ENCODE results near the gene NRN1L.
A peak's percentile ranks its signal among the peaks of the same experiment; 100 is the strongest.

NRN1L gene

DNA sequence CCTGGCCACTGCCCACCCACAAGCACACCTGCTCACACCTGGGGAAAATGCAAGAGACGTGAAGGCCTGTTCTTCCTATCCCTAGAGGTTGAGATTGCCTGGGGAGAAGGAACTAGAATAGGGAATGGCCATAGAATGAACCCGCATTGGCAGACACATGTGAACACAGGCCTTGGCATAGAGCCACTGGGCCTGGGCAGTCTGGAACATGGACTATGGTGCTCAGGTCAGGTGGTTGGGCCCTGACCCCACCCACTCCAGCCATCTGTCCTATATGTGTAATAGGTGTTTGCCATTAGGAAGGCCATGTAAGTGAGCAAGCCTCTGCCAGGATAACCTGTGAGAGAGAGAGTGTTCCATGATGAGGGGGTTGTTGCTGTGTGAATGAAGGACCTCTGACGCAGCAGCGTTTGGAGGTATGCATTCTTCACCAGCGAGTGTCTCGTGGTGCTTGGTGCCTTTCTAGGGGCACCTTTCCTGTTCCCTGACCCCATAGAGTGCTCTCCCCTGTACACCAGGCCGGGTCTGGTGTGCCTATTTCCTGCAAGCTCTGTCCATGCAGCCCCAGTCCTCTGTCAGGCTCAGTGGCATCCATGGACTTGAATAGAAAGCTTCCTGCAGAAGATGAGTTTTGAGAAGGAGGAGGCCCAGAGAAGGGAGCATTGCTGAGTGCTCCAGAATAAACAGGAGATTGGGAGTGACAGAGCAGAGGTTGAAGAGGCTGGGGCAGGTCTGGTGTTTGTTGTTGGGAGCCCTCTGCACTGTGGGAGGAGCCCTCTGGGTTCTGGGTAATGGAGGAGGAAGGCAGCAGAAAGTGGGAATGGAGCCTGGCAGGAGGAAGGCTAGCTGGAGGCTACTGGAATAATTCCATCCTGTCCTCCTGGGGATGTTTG lies 31.4 kb downstream of the NRN1L start:
- no peak for DNase-seq (ENCODE audit: low read depth in 2 of 2, low spot score in 1 of 2)

DNA sequence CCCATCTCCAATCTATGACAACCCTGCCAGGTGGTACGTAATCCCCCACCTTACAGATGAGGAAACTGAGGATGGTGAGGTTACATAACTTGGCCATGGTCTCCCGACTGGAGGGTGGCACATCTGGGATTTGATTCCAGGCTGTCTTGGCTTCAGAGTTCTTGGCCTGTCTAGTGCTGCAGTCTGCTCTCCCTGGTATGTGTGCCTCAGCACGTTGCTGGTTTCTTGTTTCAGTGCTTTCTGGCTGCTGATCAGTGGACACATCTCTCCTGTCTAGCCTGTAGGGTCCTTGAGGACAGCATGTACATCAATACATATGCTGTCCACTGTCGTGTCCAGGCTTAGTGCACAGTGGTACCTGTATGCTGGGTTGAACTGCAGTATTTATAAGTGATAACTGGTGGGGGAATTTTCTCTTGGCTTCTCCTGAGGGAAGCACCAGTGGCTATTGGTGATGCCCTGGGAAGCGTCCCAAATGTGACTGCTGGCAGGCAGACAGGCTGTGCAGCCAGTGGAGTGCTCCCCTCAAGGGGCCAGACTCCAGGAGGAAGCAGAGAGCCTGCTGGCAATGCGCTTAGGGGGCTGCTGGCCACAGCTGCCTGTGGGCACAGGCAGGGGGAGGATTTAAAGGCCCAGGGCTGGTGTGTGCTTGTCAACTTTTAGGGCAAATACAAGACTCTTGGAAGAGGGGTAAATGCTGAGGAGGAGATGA lies 32.6 kb downstream of the NRN1L start:
- DNase-seq (ENCODE audit: low read depth in 2 of 2, low spot score in 1 of 2) = no peak

DNA sequence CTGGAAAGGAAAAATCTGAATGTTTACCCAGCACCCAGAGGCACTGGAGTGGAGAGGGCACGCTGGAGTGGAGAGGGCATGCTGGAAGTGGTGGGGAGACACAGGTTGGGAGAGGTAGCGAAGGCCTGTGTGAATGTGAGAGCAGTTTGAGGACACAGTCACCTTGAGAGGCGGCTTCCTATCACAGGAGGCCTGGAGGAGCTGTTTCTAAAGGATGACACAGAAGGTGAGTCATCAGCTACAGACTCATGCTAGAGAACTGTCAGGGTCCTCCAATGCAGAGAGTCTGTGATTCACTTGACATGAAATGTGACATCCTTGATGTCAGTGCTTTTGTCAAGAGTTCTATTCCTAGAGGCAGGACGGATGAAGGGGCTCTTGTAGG lies 33.2 kb downstream of the NRN1L start:
- no peak for DNase-seq (ENCODE audit: low read depth in 2 of 2, low spot score in 1 of 2)

GRCh38 chr16:67919622-67920221 lies 35.0 kb downstream of the NRN1L start:
- no peak for DNase-seq (ENCODE audit: low read depth in 2 of 2, low spot score in 1 of 2)

GRCh38 chr16:67922221-67922620 lies 37.5 kb downstream of the NRN1L start:
- no peak for DNase-seq (ENCODE audit: low read depth in 2 of 2, low spot score in 1 of 2)

- no peak for DNase-seq (ENCODE audit: low read depth in 2 of 2, low spot score in 1 of 2)
Measured at GRCh38 chr16:67922740-67923139, 38.1 kb downstream of the NRN1L start.

- no peak for DNase-seq (ENCODE audit: low read depth in 2 of 2, low spot score in 1 of 2)
Measured at GRCh38 chr16:67923414-67924116, 38.9 kb downstream of the NRN1L start.

DNA sequence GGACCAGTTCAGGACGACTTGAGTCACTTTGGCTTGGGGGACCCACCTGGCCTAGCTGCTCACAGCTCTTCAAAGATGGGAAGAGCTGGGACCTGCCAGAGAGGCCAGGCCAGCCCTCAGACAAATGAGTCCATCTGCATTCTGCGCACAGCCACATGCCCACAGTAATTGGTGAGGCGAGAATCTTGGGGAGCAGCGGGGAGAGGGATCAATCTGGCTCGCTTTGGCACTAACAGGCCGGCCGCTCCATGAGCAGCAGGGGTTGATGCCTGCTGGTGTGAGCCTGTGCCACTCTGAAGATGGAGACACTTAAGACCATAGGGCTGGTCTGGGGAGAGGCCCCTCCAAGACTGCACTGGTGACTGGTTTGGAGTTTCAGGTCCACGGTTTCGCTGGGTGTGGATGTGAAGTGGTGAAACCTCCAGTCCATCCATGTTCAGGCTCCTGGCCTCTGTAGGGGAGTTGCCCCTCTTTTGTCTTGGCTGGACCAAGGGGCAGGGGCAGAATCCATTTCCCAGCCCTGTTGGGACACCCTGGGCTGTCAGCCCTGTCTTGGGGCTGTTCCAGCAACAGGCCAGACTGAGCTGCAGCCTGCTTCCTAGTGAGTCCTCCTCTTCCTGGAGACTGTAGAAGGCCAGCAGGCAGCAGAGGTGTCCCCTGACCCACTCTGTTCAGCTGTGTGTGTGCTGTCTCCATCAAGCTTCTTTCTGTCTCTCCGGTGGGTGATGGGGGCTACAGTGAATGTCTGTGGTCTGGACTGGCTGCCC lies 39.6 kb downstream of the NRN1L start:
- no peak for DNase-seq (ENCODE audit: low read depth in 2 of 2, low spot score in 1 of 2)

DNA sequence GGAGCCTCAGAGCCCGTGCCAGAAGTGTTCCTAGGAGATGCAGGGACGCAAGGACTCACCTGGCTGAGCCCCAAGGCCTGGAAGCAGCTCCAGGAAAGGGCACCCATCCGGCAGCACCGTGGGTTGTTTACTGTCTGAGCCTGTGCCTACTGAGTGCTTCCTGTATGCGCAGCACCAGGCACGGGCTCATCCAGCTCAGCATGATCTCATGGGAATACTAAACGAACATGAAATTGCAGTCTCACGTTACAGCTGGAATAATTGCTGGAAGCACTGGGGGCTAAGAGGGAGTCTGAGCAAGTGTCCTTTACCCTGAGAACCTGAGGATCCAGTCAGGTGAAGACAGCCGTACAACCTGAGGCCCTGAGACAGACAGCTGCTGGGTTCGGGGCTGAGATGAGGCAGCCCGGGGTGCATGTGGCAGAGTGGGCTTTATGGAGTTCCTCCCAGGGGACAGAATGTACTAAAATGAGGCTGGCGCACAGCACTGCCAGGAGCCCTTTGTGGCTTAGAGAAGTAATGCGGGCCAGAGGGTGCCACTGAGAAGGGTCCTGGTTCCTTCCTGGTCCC lies 41.6 kb downstream of the NRN1L start:
- DNase-seq (ENCODE audit: low read depth in 2 of 2, low spot score in 1 of 2) = no peak

DNA sequence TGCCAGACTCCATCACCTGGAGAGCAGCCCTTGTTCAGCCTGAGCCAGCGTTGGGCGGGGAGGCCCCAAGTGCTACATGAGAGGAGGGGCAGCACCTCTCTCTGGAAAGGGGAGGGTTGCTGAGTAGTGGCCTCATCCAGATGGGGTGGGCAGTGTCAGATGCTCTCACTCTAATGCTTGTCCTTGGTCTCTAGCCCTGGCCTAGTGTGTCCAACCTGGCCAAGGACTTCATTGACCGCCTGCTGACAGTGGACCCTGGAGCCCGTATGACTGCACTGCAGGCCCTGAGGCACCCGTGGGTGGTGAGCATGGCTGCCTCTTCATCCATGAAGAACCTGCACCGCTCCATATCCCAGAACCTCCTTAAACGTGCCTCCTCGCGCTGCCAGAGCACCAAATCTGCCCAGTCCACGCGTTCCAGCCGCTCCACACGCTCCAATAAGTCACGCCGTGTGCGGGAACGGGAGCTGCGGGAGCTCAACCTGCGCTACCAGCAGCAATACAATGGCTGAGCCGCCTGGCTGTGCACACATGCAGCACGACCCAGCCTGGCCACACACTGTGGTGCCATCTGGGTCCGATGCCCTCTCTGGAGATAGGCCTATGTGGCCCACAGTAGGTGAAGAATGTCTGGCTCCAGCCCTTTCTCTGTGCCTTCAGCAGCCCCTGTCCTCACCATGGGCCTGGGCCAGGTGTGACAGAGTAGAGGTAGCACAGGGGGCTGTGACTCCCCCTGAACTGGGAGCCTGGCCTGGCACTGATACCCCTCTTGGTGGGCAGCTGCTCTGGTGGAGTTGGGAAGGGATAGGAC lies 42.7 kb downstream of the NRN1L start:
- no peak for DNase-seq (ENCODE audit: low read depth in 2 of 2, low spot score in 1 of 2)

- no peak for DNase-seq (ENCODE audit: low read depth in 2 of 2, low spot score in 1 of 2)
Measured at GRCh38 chr16:67928147-67928546, 43.5 kb downstream of the NRN1L start.

DNA sequence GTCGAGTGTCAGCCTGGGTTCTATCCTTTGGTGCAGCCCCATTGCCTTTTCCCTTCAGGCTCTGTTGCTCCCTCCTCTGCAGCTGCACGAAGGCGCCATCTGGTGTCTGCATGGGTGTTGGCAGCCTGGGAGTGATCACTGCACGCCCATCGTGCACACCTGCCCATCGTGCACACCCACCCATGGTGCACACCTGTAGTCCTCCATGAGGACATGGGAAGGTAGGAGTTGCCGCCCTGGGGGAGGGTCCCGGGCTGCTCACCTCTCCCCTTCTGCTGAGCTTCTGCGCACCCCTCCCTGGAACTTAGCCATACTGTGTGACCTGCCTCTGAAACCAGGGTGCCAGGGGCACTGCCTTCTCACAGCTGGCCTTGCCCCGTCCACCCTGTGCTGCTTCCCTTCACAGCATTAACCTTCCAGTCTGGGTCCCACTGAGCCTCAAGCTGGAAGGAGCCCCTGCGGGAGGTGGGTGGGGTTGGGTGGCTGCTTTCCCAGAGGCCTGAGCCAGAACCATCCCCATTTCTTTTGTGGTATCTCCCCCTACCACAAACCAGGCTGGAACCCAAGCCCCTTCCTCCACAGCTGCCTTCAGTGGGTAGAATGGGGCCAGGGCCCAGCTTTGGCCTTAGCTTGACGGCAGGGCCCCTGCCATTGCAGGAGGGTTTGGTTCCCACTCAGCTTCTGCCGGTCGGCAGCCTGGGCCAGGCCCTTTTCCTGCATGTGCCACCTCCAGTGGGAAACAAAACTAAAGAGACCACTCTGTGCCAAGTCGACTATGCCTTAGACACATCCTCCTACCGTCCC lies 44.1 kb downstream of the NRN1L start:
- DNase-seq (ENCODE audit: low read depth in 2 of 2, low spot score in 1 of 2) = peak; percentile 51 to 58

GRCh38 chr16:67930191-67930590 lies 45.5 kb downstream of the NRN1L start:
- no peak for DNase-seq (ENCODE audit: low read depth in 2 of 2, low spot score in 1 of 2)

GRCh38 chr16:67930678-67931211 lies 46.1 kb downstream of the NRN1L start:
- no peak for DNase-seq (ENCODE audit: low read depth in 2 of 2, low spot score in 1 of 2)

- no peak for DNase-seq (ENCODE audit: low read depth in 2 of 2, low spot score in 1 of 2)
Measured at GRCh38 chr16:67931712-67932461, 47.2 kb downstream of the NRN1L start, which contains the start of gene CTRL. Gene CTRL (minus strand): TSS chr16:67931862. CDS start chr16:67931852, 10 bp downstream.

DNA sequence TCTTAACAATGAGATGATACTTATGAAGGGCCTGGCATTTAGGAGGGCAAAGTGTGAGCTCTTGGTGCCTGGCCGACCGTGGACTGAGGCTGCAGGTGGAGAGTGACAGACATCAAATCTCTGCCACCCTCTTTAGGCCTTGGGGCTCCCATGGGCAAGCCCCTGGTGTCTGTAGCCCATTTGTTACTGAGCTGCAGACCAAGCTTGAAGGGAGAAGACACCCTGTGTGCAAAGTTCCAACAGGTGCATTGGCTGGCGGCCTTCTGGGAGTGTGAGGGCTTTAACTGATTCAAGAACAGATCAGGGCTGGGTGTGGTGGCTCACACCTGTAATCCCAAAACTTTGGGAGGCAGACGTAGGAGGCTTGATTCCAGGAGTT lies 47.8 kb downstream of the NRN1L start:
- DNase-seq (ENCODE audit: low read depth in 2 of 2, low spot score in 1 of 2) = no peak

DNA sequence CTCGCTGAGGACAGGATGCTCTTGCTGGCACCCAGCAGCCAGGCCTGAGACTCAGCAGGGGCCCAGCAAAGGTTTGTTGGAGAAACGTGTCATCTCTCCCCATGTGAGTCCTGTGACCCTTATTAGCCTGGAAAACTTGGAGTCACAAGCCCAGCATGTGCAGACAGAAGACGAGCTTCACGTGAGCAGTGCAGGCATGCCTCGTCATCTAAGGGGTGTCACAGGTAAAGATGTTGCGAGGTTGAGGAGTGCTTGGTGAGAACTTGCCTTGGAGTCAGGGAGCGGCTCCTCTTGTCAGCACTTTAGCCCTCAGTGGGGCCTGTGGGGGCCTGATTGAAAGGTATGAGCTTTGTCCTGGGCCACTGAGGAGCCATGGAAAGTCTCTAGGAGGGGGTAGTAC lies 49.1 kb downstream of the NRN1L start:
- no peak for DNase-seq (ENCODE audit: low read depth in 2 of 2, low spot score in 1 of 2)

Data from stimulated activated CD8-positive, alpha-beta memory T cell treated with anti-CD3 and anti-CD28 coated beads, Interleukin-4, amount 100 ng/mL, for 1 hour (primary cell).